IMR-90 (cell line): ENCODE data around the gene SGMS1. TPM values are rescaled to one million over a fixed set of nuclear protein-coding genes. Genes with fewer than 3 reads are reported as not detected.

Experiments
- ATAC-seq: fragments of 200-7000 bp; cut with Tn5 transposase; 2 replicates; pipeline ENCODE4 v1.9.1; 2020; ENCODE audit warnings: low read depth, mild to moderate bottlenecking, moderate library complexity
- BruUV-seq: library from RNA; stranded (reverse); fragments of 400-500 nt; replicated peaks from 2 replicates; lab custom pipeline; 2021; lab: Mats Ljungman, UMichigan
- CTCF ChIA-PET: fragments of 300-600 bp; formaldehyde crosslinking; extraction: SDS; loops from one replicate; lab custom pipeline; 2021; ENCODE audit warnings: antibody characterized with exemption; lab: Yijun Ruan, JAX
- POLR2A ChIA-PET: fragments of 300-600 bp; sonication (Branson Sonifier 250); formaldehyde crosslinking; loops from one replicate; lab custom pipeline; 2022; ENCODE audit warnings: antibody characterized with exemption; ENCODE audit not compliant: unreplicated experiment; lab: Charles Lee
- DNase-seq: peaks from one replicate; pipeline ENCODE4 v3.0.0; 2013
- H2AFZ ChIP-seq: replicated peaks from 2 replicates; pipeline ENCODE3; 2013; ENCODE audit warnings: low read length, mild to moderate bottlenecking; ENCODE audit not compliant: poor library complexity
- H2AK5ac ChIP-seq: 2 replicates; pipeline ENCODE4 v1.6.1; 2013; ENCODE audit warnings: low read depth, low read length, inconsistent platforms
- H2AK9ac ChIP-seq: replicated peaks from 2 replicates; pipeline ENCODE3; 2013; ENCODE audit warnings: mild to moderate bottlenecking, low read depth, low read length, moderate library complexity; ENCODE audit not compliant: poor library complexity
- H2BK120ac ChIP-seq: 2 replicates; pipeline ENCODE4 v1.6.1; 2013; ENCODE audit warnings: low read depth, low read length, inconsistent platforms
- H2BK15ac ChIP-seq: 3 replicates; pipeline ENCODE4 v1.6.1; 2013; ENCODE audit warnings: low read depth, low read length, inconsistent platforms
- H2BK20ac ChIP-seq: 2 replicates; pipeline ENCODE4 v1.6.1; 2013; ENCODE audit warnings: low read depth, mild to moderate bottlenecking, inconsistent platforms, low read length, moderate library complexity
- H2BK5ac ChIP-seq: 2 replicates; pipeline ENCODE4 v1.6.1; 2013; ENCODE audit warnings: mild to moderate bottlenecking, low read depth, low read length, inconsistent platforms; ENCODE audit not compliant: poor library complexity, severe bottlenecking
- H3K14ac ChIP-seq: replicated peaks from 2 replicates; pipeline ENCODE4 v1.6.1; 2013; ENCODE audit warnings: low read depth, low read length, inconsistent platforms
- H3K18ac ChIP-seq: 2 replicates; pipeline ENCODE4 v1.6.1; 2013; ENCODE audit warnings: low read depth, low read length, control low read depth
- H3K23ac ChIP-seq: 2 replicates; pipeline ENCODE4 v1.6.1; 2013; ENCODE audit warnings: low read depth, low read length, inconsistent platforms
- H3K27ac ChIP-seq: 2 replicates; pipeline ENCODE4 v1.5.1; 2013; ENCODE audit warnings: mild to moderate bottlenecking, control low read depth, low read length; ENCODE audit not compliant: insufficient read depth
- H3K27me3 ChIP-seq: 2 replicates; pipeline ENCODE4 v1.6.1; 2013; ENCODE audit warnings: low read length; ENCODE audit not compliant: control insufficient read depth, insufficient read depth
- H3K36me3 ChIP-seq: 2 replicates; pipeline ENCODE4 v1.6.1; 2013; ENCODE audit warnings: low read length, mixed read lengths; ENCODE audit not compliant: control insufficient read depth, insufficient read depth
- H3K4ac ChIP-seq: 2 replicates; pipeline ENCODE4 v1.6.1; 2013; ENCODE audit warnings: low read depth, low read length, inconsistent platforms
- H3K4me1 ChIP-seq: 2 replicates; pipeline ENCODE4 v1.6.1; 2013; ENCODE audit warnings: low read length, mixed read lengths; ENCODE audit not compliant: control insufficient read depth, insufficient read depth
- H3K4me2 ChIP-seq: 2 replicates; pipeline ENCODE4 v1.6.1; 2013; ENCODE audit warnings: low read depth, mild to moderate bottlenecking, control low read depth, low read length, moderate library complexity
- H3K4me3 ChIP-seq: 2 replicates; pipeline ENCODE4 v1.5.1; 2013; ENCODE audit warnings: low read depth, mild to moderate bottlenecking, control low read depth, low read length, moderate library complexity; ENCODE audit not compliant: insufficient read depth
- H3K56ac ChIP-seq: 2 replicates; pipeline ENCODE4 v1.6.1; 2013; ENCODE audit warnings: low read length, inconsistent platforms; ENCODE audit not compliant: insufficient read depth; ENCODE audit errors: extremely low read depth
- H3K79me1 ChIP-seq, 2 experiments: 2 replicates each; pipeline ENCODE4 v1.6.1; 2013; ENCODE audit warnings: low read length in 2 of 2, inconsistent platforms in 1 of 2, low read depth in 1 of 2
- H3K9ac ChIP-seq: 2 replicates; pipeline ENCODE4 v1.6.1; 2013; ENCODE audit warnings: low read depth, low read length, control low read depth
- H3K9me1 ChIP-seq: 2 replicates; pipeline ENCODE4 v1.6.1; 2013; ENCODE audit warnings: low read length, inconsistent platforms; ENCODE audit not compliant: insufficient read depth
- H3K9me3 ChIP-seq: 2 replicates; pipeline ENCODE4 v1.6.1; 2013; ENCODE audit warnings: low read length; ENCODE audit not compliant: control insufficient read depth, insufficient read depth
- H4K20me1 ChIP-seq: 2 replicates; pipeline ENCODE4 v1.6.1; 2013; ENCODE audit warnings: low read length, inconsistent platforms; ENCODE audit not compliant: insufficient read depth
- H4K5ac ChIP-seq: 2 replicates; pipeline ENCODE4 v1.6.1; 2013; ENCODE audit warnings: mild to moderate bottlenecking, low read depth, low read length, control low read depth
- H4K8ac ChIP-seq, 2 experiments: 2 replicates each; pipeline ENCODE4 v1.6.1; 2013; ENCODE audit warnings: low read depth in 2 of 2, low read length in 2 of 2, control low read depth in 1 of 2, inconsistent platforms in 1 of 2
- H4K91ac ChIP-seq: 2 replicates; pipeline ENCODE4 v1.6.1; 2013; ENCODE audit warnings: low read depth, low read length, inconsistent platforms; ENCODE audit not compliant: insufficient read depth
- BHLHE40 ChIP-seq: fragments of 150-350 bp; IDR thresholded peaks from 2 replicates; pipeline ENCODE4 v1.6.1; 2016; ENCODE audit warnings: mild to moderate bottlenecking, low read depth, low read length
- CEBPB ChIP-seq: IDR thresholded peaks from 2 replicates; pipeline ENCODE4 v1.6.1; 2012; ENCODE audit warnings: low read depth, low read length, improper control_type of control experiment
- CHD1 ChIP-seq: IDR thresholded peaks from 2 replicates; pipeline ENCODE4 v1.6.1; 2012; ENCODE audit warnings: low read depth, low read length, improper control_type of control experiment
- FOS ChIP-seq: fragments of 150-350 bp; IDR thresholded peaks from 2 replicates; pipeline ENCODE4 v1.6.1; 2016; ENCODE audit warnings: low read depth, low read length
- MAFK ChIP-seq: IDR thresholded peaks from 2 replicates; pipeline ENCODE4 v1.6.1; 2012; ENCODE audit warnings: low read depth, low read length, improper control_type of control experiment
- MAZ ChIP-seq: IDR thresholded peaks from 2 replicates; pipeline ENCODE4 v1.6.1; 2012; ENCODE audit warnings: low read depth, mild to moderate bottlenecking, low read length, improper control_type of control experiment, moderate library complexity, borderline replicate concordance
- MXI1 ChIP-seq: IDR thresholded peaks from 2 replicates; pipeline ENCODE4 v1.6.1; 2012; ENCODE audit warnings: low read depth, mild to moderate bottlenecking, low read length, moderate library complexity, borderline replicate concordance
- NFE2L2 ChIP-seq: fragments of 150-350 bp; IDR thresholded peaks from 2 replicates; pipeline ENCODE4 v1.6.1; 2016; ENCODE audit warnings: low read depth, mild to moderate bottlenecking, low read length
- POLR2A ChIP-seq: IDR thresholded peaks from 2 replicates; pipeline ENCODE4 v1.6.1; 2012; ENCODE audit warnings: mild to moderate bottlenecking, low read depth, low read length
- RAD21 ChIP-seq: IDR thresholded peaks from 2 replicates; pipeline ENCODE4 v1.6.1; 2012; ENCODE audit warnings: low read length, improper control_type of control experiment
- RCOR1 ChIP-seq: IDR thresholded peaks from 2 replicates; pipeline ENCODE4 v1.6.1; 2012; ENCODE audit warnings: mild to moderate bottlenecking, low read length, improper control_type of control experiment; ENCODE audit not compliant: insufficient replicate concordance
- RFX5 ChIP-seq: IDR thresholded peaks from 2 replicates; pipeline ENCODE4 v1.8.0; 2012; ENCODE audit warnings: low read depth, mild to moderate bottlenecking, low read length, moderate library complexity
- SMC3 ChIP-seq: fragments of 150-350 bp; IDR thresholded peaks from 2 replicates; pipeline ENCODE4 v1.6.1; 2016; ENCODE audit warnings: low read depth, mild to moderate bottlenecking, antibody characterized with exemption, low read length, moderate library complexity
- WGBS, 2 experiments: methylation state at CpG; one replicate each; pipeline versions ENCODE4 v1.1.5 to v1.1.7; 2013; ENCODE audit warnings: missing lambda C conversion rate in 2 of 2; ENCODE audit not compliant: insufficient read length in 1 of 2; ENCODE audit errors: extremely low coverage in 2 of 2; 5-methylcytosine and 5-hydroxymethylcytosine counted together
- dilution Hi-C: fragments of 300-500 bp; cut with HindIII; formaldehyde crosslinking; loops from one replicate; pipeline ENCODE4 v1.14.3; 2018; ENCODE audit warnings: low sequenced_read_pairs; ENCODE audit not compliant: unreplicated experiment
- in situ Hi-C: fragments of 300-500 bp; cut with MboI; formaldehyde crosslinking; loops from 3 replicates; pipeline ENCODE4 v1.14.3; 2019; ENCODE audit warnings: low sequenced_read_pairs, inconsistent platforms, mixed read lengths
- intact Hi-C: fragments of 100-400 bp; cut with micrococcal nuclease; formaldehyde crosslinking; loops from 2 replicates; pipeline ENCODE4 v1.10.0; 2022
- polyA plus RNA-seq, 3 experiments: library from polyadenylated mRNA; depleted of rRNA; stranded (reverse); fragments of >200 nt; gene quantifications; 2 replicates each; pipeline ENCODE4 v1.2.3, GENCODE V29; 2012; ENCODE audit warnings: low replicate concordance in 1 of 3
- total RNA-seq: library from RNA; depleted of rRNA; stranded (reverse); fragments of >200 nt; gene quantifications from 2 replicates; pipeline ENCODE4 v1.2.3, GENCODE V29; 2012
- TF ChIP-seq, protein P1 (sequence below): fragments of 150-350 bp; IDR thresholded peaks from 2 replicates; pipeline ENCODE4 v1.6.1; 2016; ENCODE audit warnings: low read depth, mild to moderate bottlenecking, low read length, moderate library complexity, borderline replicate concordance
- TF ChIP-seq, protein P2 (sequence below): fragments of 150-350 bp; IDR thresholded peaks from 2 replicates; pipeline ENCODE4 v1.6.1; 2017; ENCODE audit warnings: mild to moderate bottlenecking, antibody characterized with exemption, low read length, low read depth
- TF ChIP-seq, protein P3 (sequence below): conservative IDR thresholded peaks from 2 replicates; pipeline ENCODE4 v1.5.1; 2012; ENCODE audit warnings: mild to moderate bottlenecking, low read depth, low read length, improper control_type of control experiment

SGMS1 gene
- total and polyA plus RNA-seq, 2 of the 4 experiments (the other 2 are of a cell fraction) = 9.8 to 30.8 TPM

DNA sequence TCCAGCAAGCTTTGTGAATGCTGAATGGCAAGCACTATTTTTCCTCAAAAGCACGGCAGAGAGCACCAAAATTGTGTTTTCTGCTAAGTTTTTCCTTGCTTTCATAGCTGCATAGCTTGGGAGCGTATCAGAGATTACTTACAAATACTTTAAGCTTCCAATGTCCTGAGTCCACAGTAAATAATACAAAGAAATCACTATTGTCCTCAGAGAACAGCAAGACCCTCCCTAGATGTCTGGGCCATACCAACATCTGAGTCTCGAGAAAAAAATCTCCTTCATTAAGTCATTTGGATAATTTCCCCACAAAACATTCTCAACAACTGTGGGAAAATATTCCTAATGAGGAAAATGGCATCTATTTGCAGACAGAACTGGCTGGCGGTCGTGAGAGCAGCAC is 41.7 kb downstream of the SGMS1 start:
- 83% methylated on average over 1 of the region's 5 CpGs; no CpG with 5 or more reads in 1 of the 2 experiments for WGBS, 2 experiments
- in situ Hi-C loops = no loop called here
- Histone ChIP-seq H3K23ac (no peak overlapping the region), H2BK120ac (no peak overlapping the region), H4K20me1 (peaks cover 9% of the 10 kb centered on the region; the same call in 1 of the 2 replicates), H2AFZ (no peak overlapping the region), H2BK5ac (no peak overlapping the region), H3K18ac (no peak overlapping the region), H3K9ac (no peak overlapping the region), H3K4me2 (no peak overlapping the region), H4K8ac (no peak overlapping the region), H3K56ac (no peak overlapping the region), H3K27me3 (no peaks in the 10 kb centered on the region), H3K4ac (0 out of 2 replicates have a peak overlapping the region, but pooled peaks have one; percentile 13), H3K14ac (no peak overlapping the region), H3K79me1 (peaks cover 4 to 30% of the 10 kb centered on the region in 2 experiments; a peak in 3 of 4 replicates), H2AK5ac (no peak overlapping the region), H2BK15ac (no peak overlapping the region), H4K91ac (no peak overlapping the region), H4K5ac (no peak overlapping the region), H3K4me3 (no peak overlapping the region), H3K4me1 (peaks cover 5% of the 10 kb centered on the region; the same call in 1 of the 2 replicates), H3K27ac (no peak overlapping the region), H3K9me3 (no peaks in the 10 kb centered on the region; the same call in 1 of the 2 replicates), H2AK9ac (no peak overlapping the region), H3K36me3 (peaks cover 4% of the 10 kb centered on the region), H2BK20ac (no peak overlapping the region), H3K9me1 (peaks cover 8% of the 10 kb centered on the region)
- intact Hi-C loops = no loop called here
- ChIA-PET POLR2A (no interaction called here), CTCF (no interaction called here)
- ATAC-seq = no peak; the same call in 1 of the 2 replicates
- no TSS peak for BruUV-seq
- TF ChIP-seq NFE2L2 = no peak
- TF ChIP-seq, protein P1, sequence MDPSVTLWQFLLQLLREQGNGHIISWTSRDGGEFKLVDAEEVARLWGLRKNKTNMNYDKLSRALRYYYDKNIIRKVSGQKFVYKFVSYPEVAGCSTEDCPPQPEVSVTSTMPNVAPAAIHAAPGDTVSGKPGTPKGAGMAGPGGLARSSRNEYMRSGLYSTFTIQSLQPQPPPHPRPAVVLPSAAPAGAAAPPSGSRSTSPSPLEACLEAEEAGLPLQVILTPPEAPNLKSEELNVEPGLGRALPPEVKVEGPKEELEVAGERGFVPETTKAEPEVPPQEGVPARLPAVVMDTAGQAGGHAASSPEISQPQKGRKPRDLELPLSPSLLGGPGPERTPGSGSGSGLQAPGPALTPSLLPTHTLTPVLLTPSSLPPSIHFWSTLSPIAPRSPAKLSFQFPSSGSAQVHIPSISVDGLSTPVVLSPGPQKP = no peak
- TF ChIP-seq SMC3 = no peak
- no peak for TF ChIP-seq MXI1
- TF ChIP-seq BHLHE40 = no peak
- TF ChIP-seq RAD21 = no peak
- no peak for TF ChIP-seq RCOR1
- TF ChIP-seq, protein P2, sequence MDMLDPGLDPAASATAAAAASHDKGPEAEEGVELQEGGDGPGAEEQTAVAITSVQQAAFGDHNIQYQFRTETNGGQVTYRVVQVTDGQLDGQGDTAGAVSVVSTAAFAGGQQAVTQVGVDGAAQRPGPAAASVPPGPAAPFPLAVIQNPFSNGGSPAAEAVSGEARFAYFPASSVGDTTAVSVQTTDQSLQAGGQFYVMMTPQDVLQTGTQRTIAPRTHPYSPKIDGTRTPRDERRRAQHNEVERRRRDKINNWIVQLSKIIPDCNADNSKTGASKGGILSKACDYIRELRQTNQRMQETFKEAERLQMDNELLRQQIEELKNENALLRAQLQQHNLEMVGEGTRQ = no peak
- no peak for TF ChIP-seq CEBPB
- no peak for TF ChIP-seq RFX5
- no peak for TF ChIP-seq POLR2A
- TF ChIP-seq MAFK = no peak
- no peak for TF ChIP-seq CHD1
- TF ChIP-seq MAZ = no peak
- TF ChIP-seq, protein P3, sequence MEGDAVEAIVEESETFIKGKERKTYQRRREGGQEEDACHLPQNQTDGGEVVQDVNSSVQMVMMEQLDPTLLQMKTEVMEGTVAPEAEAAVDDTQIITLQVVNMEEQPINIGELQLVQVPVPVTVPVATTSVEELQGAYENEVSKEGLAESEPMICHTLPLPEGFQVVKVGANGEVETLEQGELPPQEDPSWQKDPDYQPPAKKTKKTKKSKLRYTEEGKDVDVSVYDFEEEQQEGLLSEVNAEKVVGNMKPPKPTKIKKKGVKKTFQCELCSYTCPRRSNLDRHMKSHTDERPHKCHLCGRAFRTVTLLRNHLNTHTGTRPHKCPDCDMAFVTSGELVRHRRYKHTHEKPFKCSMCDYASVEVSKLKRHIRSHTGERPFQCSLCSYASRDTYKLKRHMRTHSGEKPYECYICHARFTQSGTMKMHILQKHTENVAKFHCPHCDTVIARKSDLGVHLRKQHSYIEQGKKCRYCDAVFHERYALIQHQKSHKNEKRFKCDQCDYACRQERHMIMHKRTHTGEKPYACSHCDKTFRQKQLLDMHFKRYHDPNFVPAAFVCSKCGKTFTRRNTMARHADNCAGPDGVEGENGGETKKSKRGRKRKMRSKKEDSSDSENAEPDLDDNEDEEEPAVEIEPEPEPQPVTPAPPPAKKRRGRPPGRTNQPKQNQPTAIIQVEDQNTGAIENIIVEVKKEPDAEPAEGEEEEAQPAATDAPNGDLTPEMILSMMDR = no peak
- TF ChIP-seq FOS = no peak
- dilution Hi-C loops = no loop called here
- DNase-seq = peak; percentile 38
